RWPE2 (cell line): ENCODE results near the gene WDR37.

Source experiments
- ATAC-seq: fragments of 200-7000 bp; cut with Tn5 transposase; 3 replicates; pipeline ENCODE4 v1.9.1; 2021; ENCODE audit warnings: low read depth
- DNase-seq: peaks from one replicate; pipeline ENCODE4 v3.0.0-alpha.2; 2020; ENCODE audit warnings: low spot score
- H3K27ac ChIP-seq: fragments of 450-650 bp; 2 replicates; pipeline ENCODE4 v1.5.1; 2017; ENCODE audit warnings: mild to moderate bottlenecking; ENCODE audit not compliant: poor library complexity, severe bottlenecking
- H3K27me3 ChIP-seq: fragments of 250-450 bp; sonication (Bioruptor Pico); 2 replicates; pipeline ENCODE4 v1.5.1; 2021; ENCODE audit warnings: mild to moderate bottlenecking, moderate library complexity; ENCODE audit not compliant: insufficient read depth, poor library complexity, severe bottlenecking
- H3K36me3 ChIP-seq: fragments of 250-450 bp; sonication (Bioruptor Pico); 2 replicates; pipeline ENCODE4 v1.5.1; 2020; ENCODE audit warnings: low read depth, mild to moderate bottlenecking, moderate library complexity
- H3K4me1 ChIP-seq: fragments of 250-450 bp; sonication (Bioruptor Pico); 2 replicates; pipeline ENCODE4 v1.5.1; 2021; ENCODE audit warnings: mild to moderate bottlenecking, moderate library complexity; ENCODE audit not compliant: insufficient read depth, poor library complexity, severe bottlenecking
- H3K4me3 ChIP-seq: fragments of 250-450 bp; sonication (Bioruptor Pico); 2 replicates; pipeline ENCODE4 v1.5.1; 2021; ENCODE audit warnings: mild to moderate bottlenecking, moderate library complexity; ENCODE audit not compliant: severe bottlenecking
- H3K9me3 ChIP-seq: fragments of 250-450 bp; sonication (Bioruptor Pico); 2 replicates; pipeline ENCODE4 v1.5.1; 2021; ENCODE audit warnings: mild to moderate bottlenecking, moderate library complexity; ENCODE audit not compliant: severe bottlenecking
- CTCF ChIP-seq: fragments of 450-650 bp; IDR thresholded peaks from one replicate; pipeline ENCODE4 v1.5.1; 2017; ENCODE audit warnings: mild to moderate bottlenecking, moderate library complexity; ENCODE audit not compliant: poor library complexity, severe bottlenecking

The WDR37 gene

GRCh38 chr10:1102416-1102815 lies 46.2 kb downstream of the WDR37 start:
- TF ChIP-seq CTCF = no peak
- no peak for ATAC-seq
- Histone ChIP-seq H3K4me3 (no peak overlapping the region), H3K4me1 (no peaks in the 10 kb centered on the region), H3K9me3 (no peaks in the 10 kb centered on the region), H3K27me3 (no peaks in the 10 kb centered on the region), H3K36me3 (peaks cover 35% of the 10 kb centered on the region), H3K27ac (no peak overlapping the region)
- no peak for DNase-seq

GRCh38 chr10:1102831-1103230 lies 46.6 kb downstream of the WDR37 start:
- ATAC-seq = no peak
- Histone ChIP-seq H3K9me3 (no peaks in the 10 kb centered on the region), H3K36me3 (peaks cover 36% of the 10 kb centered on the region), H3K27ac (no peak overlapping the region), H3K4me3 (no peak overlapping the region), H3K27me3 (no peaks in the 10 kb centered on the region), H3K4me1 (no peaks in the 10 kb centered on the region)
- DNase-seq = no peak
- TF ChIP-seq CTCF = no peak

GRCh38 chr10:1103551-1103950 lies 47.4 kb downstream of the WDR37 start:
- no peak overlapping the region for H3K27ac ChIP-seq
- DNase-seq = no peak
- ATAC-seq = no peak

GRCh38 chr10:1104971-1105370 lies 48.8 kb downstream of the WDR37 start:
- no peak overlapping the region for H3K27ac ChIP-seq
- DNase-seq = no peak
- H3K36me3 ChIP-seq = peaks cover 48% of the 10 kb centered on the region
- ATAC-seq = no peak
- no peak for TF ChIP-seq CTCF
- no peaks in the 10 kb centered on the region for H3K4me1 ChIP-seq
- H3K9me3 ChIP-seq = no peaks in the 10 kb centered on the region
- no peaks in the 10 kb centered on the region for H3K27me3 ChIP-seq
- no peak overlapping the region for H3K4me3 ChIP-seq

More at GRCh38 chr10:1103551-1103950, 47.4 kb downstream of the WDR37 start:
- no peaks in the 10 kb centered on the region for H3K9me3 ChIP-seq
- peaks cover 42% of the 10 kb centered on the region for H3K36me3 ChIP-seq
- no peaks in the 10 kb centered on the region for H3K27me3 ChIP-seq
- no peaks in the 10 kb centered on the region for H3K4me1 ChIP-seq
- H3K4me3 ChIP-seq = no peak overlapping the region
- TF ChIP-seq CTCF = no peak

GRCh38 chr10:1107004-1107403 lies 50.8 kb downstream of the WDR37 start:
- DNase-seq (no peak), ATAC-seq (no peak)
- no peaks in the 10 kb centered on the region for H3K9me3 ChIP-seq
- no peak for TF ChIP-seq CTCF
- H3K36me3 ChIP-seq = peaks cover 48% of the 10 kb centered on the region
- no peak overlapping the region for H3K27ac ChIP-seq
- peaks cover 9% of the 10 kb centered on the region for H3K4me1 ChIP-seq
- no peak overlapping the region for H3K4me3 ChIP-seq
- no peaks in the 10 kb centered on the region for H3K27me3 ChIP-seq
